K562 (cell line): ENCODE data around the gene MACROH2A2. TPM values are rescaled to one million over a fixed set of nuclear protein-coding genes. Genes with fewer than 3 reads are reported as not detected.

Source experiments
- ATAC-seq: fragments of 200-7000 bp; cut with Tn5 transposase; 3 replicates; pipeline ENCODE4 v1.9.1; 2020; ENCODE audit warnings: moderate library complexity
- BruUV-seq: library from RNA; stranded (reverse); fragments of 400-500 nt; replicated peaks from 2 replicates; lab custom pipeline; 2021; lab: Mats Ljungman, UMichigan
- CTCF ChIA-PET: fragments of 300-600 bp; formaldehyde crosslinking; extraction: SDS; loops from one replicate; lab custom pipeline; 2021; ENCODE audit warnings: low intra/inter-chr PET ratio; lab: Yijun Ruan, JAX
- POLR2A ChIA-PET: fragments of 300-600, 350-650 bp; sonication (Branson Sonifier 250); formaldehyde crosslinking; extraction: SDS; loops from one replicate; lab custom pipeline; 2021; ENCODE audit warnings: antibody characterized with exemption, inconsistent platforms; lab: Yijun Ruan, JAX
- DNase-seq, 4 experiments: peaks; one replicate each; pipeline versions ENCODE4 v3.0.0 to v3.0.0-alpha.2; 2011 to 2018; ENCODE audit warnings: low spot score in 3 of 4, mixed read lengths in 3 of 4; ENCODE audit errors: extremely low read depth in 1 of 4
- FAIRE-seq: peaks from 2 replicates; lab custom pipeline; 2011; peaks lifted over from hg19 to GRCh38; lab: Jason Lieb, UNC
- H2AFZ ChIP-seq: 2 replicates; pipeline ENCODE4 v1.6.0; 2011; ENCODE audit warnings: low read depth, low read length, control low read depth, inconsistent platforms
- H3K27ac ChIP-seq: fragments of 200-600 bp; 3 replicates; pipeline ENCODE4 v1.8.0; 2011; ENCODE audit warnings: low read depth, mild to moderate bottlenecking, control low read depth, inconsistent platforms, low read length, moderate library complexity, mixed read lengths; ENCODE audit errors: extremely low read depth
- H3K27me3 ChIP-seq, 2 experiments: fragments of 300-600 bp in 1 of 2; 2 replicates in 1 of 2; 3 replicates in 1 of 2; pipeline versions ENCODE4 v1.6.0 to v1.8.0; 2011; ENCODE audit warnings: inconsistent platforms in 2 of 2, low read length in 2 of 2, mild to moderate bottlenecking in 1 of 2, mixed read lengths in 1 of 2, moderate library complexity in 1 of 2; ENCODE audit not compliant: control insufficient read depth in 2 of 2, insufficient read depth in 2 of 2
- H3K36me3 ChIP-seq: fragments of 300-600 bp; 3 replicates; pipeline ENCODE4 v1.8.0; 2011; ENCODE audit warnings: mild to moderate bottlenecking, low read length, inconsistent platforms; ENCODE audit not compliant: control insufficient read depth, insufficient read depth
- H3K4me1 ChIP-seq, 2 experiments: fragments of 200-600 bp in 1 of 2; replicated peaks in 1 of 2; 2 replicates in 1 of 2; 3 replicates in 1 of 2; pipeline versions ENCODE4 v1.5.1 to v1.8.0; 2011; ENCODE audit warnings: inconsistent platforms in 2 of 2, low read length in 2 of 2, mild to moderate bottlenecking in 1 of 2, mixed read lengths in 1 of 2, moderate library complexity in 1 of 2; ENCODE audit not compliant: control insufficient read depth in 2 of 2, insufficient read depth in 2 of 2
- H3K4me2 ChIP-seq: 2 replicates; pipeline ENCODE4 v1.6.1; 2011; ENCODE audit warnings: low read length, control low read depth, inconsistent platforms, mixed read lengths; ENCODE audit not compliant: insufficient read depth
- H3K4me3 ChIP-seq: fragments of 200-600 bp; sonication (generic), shearing (Covaris generic); 2 replicates; pipeline ENCODE4 v1.5.1; 2016; ENCODE audit warnings: control low read depth, inconsistent platforms
- H3K79me2 ChIP-seq: fragments of 200-600 bp; 3 replicates; pipeline ENCODE4 v1.8.0; 2011; ENCODE audit warnings: low read length, inconsistent platforms; ENCODE audit not compliant: control insufficient read depth, insufficient read depth
- H3K9ac ChIP-seq, 2 experiments: 2 replicates each; pipeline versions ENCODE4 v1.6.0 to v1.6.1; 2011; ENCODE audit warnings: low read depth in 2 of 2, low read length in 2 of 2, control low read depth in 1 of 2, inconsistent platforms in 1 of 2, mild to moderate bottlenecking in 1 of 2, mixed read lengths in 1 of 2; ENCODE audit not compliant: insufficient read depth in 1 of 2
- H3K9me1 ChIP-seq: one replicate; pipeline ENCODE4 v1.6.0; 2011; ENCODE audit warnings: inconsistent platforms, mild to moderate bottlenecking, low read length, moderate library complexity; ENCODE audit not compliant: control insufficient read depth, insufficient read depth
- H3K9me3 ChIP-seq: replicated peaks from 2 replicates; pipeline ENCODE4 v1.5.1; 2011; ENCODE audit warnings: low read depth, low read length, inconsistent platforms; ENCODE audit not compliant: control insufficient read depth, insufficient read depth
- H4K20me1 ChIP-seq: replicated peaks from 2 replicates; pipeline ENCODE4 v1.6.1; 2011; ENCODE audit warnings: low read length, inconsistent platforms, mixed read lengths; ENCODE audit not compliant: control insufficient read depth, insufficient read depth
- SIX5 ChIP-seq, 2 experiments: IDR thresholded peaks; 2 replicates each; pipeline ENCODE4 v1.6.1; 2011; ENCODE audit warnings: low read length in 2 of 2, borderline replicate concordance in 1 of 2, low read depth in 1 of 2, mild to moderate bottlenecking in 1 of 2, moderate library complexity in 1 of 2; ENCODE audit not compliant: insufficient read depth in 1 of 2
- SMAD1 ChIP-seq: fragments of 150-350 bp; IDR thresholded peaks from 2 replicates; pipeline ENCODE4 v1.6.1; 2014; ENCODE audit warnings: low read length, low read depth; ENCODE audit not compliant: partially characterized antibody
- XRCC4 ChIP-seq: IDR thresholded peaks from one replicate; pipeline ENCODE4 v1.6.1; 2011; ENCODE audit not compliant: insufficient read depth, insufficient read length; ENCODE audit errors: extremely low read depth
- ZFPM2 ChIP-seq: fragments of 250-450 bp; sonication (Bioruptor Pico); IDR thresholded peaks from 2 replicates; pipeline ENCODE4 v1.5.1; 2022; ENCODE audit warnings: mild to moderate bottlenecking
- ZKSCAN3 ChIP-seq: fragments of 250-450 bp; sonication (Bioruptor Pico); IDR thresholded peaks from 2 replicates; pipeline ENCODE4 v1.4.0; 2020
- ZNF282 ChIP-seq: sonication (generic); formaldehyde crosslinking; IDR thresholded peaks from 2 replicates; pipeline ENCODE4 v1.8.1; 2023; ENCODE audit warnings: missing genetic modification reagents
- WGBS: fragments of 100-300 bp; shearing (Covaris generic); methylation state at CpG from one replicate; pipeline ENCODE4 v1.1.6; 2016; ENCODE audit warnings: low coverage, mixed read lengths; ENCODE audit not compliant: insufficient coverage; ENCODE audit errors: missing lambda C conversion rate; 5-methylcytosine and 5-hydroxymethylcytosine counted together
- in situ Hi-C: fragments of 300-500 bp; cut with MboI; formaldehyde crosslinking; loops from 4 replicates; pipeline ENCODE4 v1.15.0; 2018; ENCODE audit warnings: inconsistent platforms, mixed read lengths
- intact Hi-C: fragments of 100-400 bp; cut with micrococcal nuclease; formaldehyde crosslinking; loops from 2 replicates; pipeline ENCODE4 v1.14.2; 2022
- polyA plus RNA-seq, 8 experiments: library from polyadenylated mRNA; depleted of rRNA in 4 of 8; stranded (reverse) in 5 of 8; unstranded in 3 of 8; fragments of >200 nt; fragmentation: Nextera tagmentation in 2 of 8; fragmentation: Illumina TruSeq in 1 of 8; extraction: Ambion mirVana in 2 of 8; extraction: Trizol in 1 of 8; gene quantifications; 2 replicates each; pipeline versions ENCODE4 v1.2.1 to v1.2.3, GENCODE V29; 2011 to 2014; ENCODE audit warnings: inconsistent platforms in 1 of 8, missing spikeins in 1 of 8
- total RNA-seq, 7 experiments: library from RNA; depleted of rRNA in 6 of 7; stranded (reverse); fragments of >200 nt in 6 of 7; fragmentation: Illumina TruSeq in 2 of 7; extraction: Trizol in 2 of 7; gene quantifications; 2 replicates each; pipeline versions ENCODE4 v1.2.1 to v1.2.3, GENCODE V29; 2011 to 2021; ENCODE audit warnings: low replicate concordance in 1 of 7

MACROH2A2 gene
- total and polyA plus RNA-seq, 9 of the 15 experiments (the other 6 are each of a cell fraction or from before 2014, with no cell fraction given), result 0.07 TPM; not detected in 8

DNA sequence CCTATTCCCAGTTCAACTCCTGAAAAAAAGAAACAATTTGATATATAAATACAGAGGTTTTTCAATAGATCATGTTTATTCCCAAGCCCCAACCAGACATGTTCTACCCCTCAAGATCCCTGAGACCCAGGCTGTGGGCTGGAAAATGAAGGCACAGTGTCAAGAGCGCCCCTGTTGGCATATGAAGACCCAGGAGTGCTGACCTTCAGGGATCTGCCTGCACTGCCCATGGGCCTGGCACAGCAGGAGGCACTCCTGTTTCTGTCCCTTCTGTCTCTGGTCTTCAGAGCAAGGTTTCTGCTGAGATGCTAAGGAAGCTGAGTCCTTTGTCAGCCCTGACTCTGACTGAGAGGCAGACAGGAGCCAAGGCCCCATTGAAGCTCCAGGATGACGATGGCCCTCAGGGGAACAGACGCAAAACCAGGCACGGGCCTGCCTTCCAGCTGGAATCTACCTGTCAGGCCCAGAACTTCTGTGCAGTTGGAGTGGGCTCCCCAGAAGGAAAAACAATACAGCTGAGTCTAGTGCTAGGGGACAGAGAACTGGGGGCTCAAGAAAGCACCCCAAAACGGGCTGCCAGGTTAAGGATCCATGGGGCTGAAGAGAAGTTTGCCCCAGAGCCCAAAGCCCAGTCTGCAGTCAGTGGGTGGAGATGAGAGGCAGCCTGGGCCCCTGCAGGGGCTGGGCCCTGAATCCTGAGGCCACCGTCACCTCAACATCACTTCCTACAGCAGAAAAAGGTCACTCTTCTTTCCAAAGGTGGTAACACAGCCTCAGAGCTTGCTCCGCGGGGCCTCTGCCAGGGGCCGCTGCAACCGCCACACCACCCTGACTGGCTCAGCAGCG, 86.7 kb downstream of the MACROH2A2 start:
- Histone ChIP-seq H3K9ac (peak overlapping the region in 1 of 2 experiments; percentile 4; a peak in 1 of 4 replicates), H3K9me1 (no peaks in the 10 kb centered on the region), H3K27me3 (no peaks in the 10 kb centered on the region), H3K27ac (no peak overlapping the region), H3K4me3 (no peak overlapping the region), H3K4me1 (peaks cover 4 to 15% of the 10 kb centered on the region in 2 experiments; a peak in 4 of 5 replicates), H3K9me3 (peaks cover 14% of the 10 kb centered on the region), H4K20me1 (0 out of 2 replicates have a peak, but pooled peaks cover 11% of the 10 kb centered on the region), H2AFZ (no peak overlapping the region), H3K36me3 (peaks cover 28% of the 10 kb centered on the region; the same call in 2 of the 3 replicates), H3K79me2 (no peaks in the 10 kb centered on the region), H3K4me2 (no peak overlapping the region)
- ChIA-PET CTCF (no interaction called here), POLR2A (interaction anchor here (0.5 to 0.6 kb wide), 2 partner anchors 80 to 1543 kb away, joined by 3 to 4 read pairs; no protein-coding TSS in a partner anchor)
- WGBS, result 87% methylated on average over 11 of the region's 11 CpGs
- in situ Hi-C loops, result no loop called here
- no peak for ATAC-seq
- intact Hi-C loops, result no loop called here
- no TSS peak for BruUV-seq
- no peak for DNase-seq
- TF ChIP-seq SMAD1, result no peak
- no peak for FAIRE-seq

DNA sequence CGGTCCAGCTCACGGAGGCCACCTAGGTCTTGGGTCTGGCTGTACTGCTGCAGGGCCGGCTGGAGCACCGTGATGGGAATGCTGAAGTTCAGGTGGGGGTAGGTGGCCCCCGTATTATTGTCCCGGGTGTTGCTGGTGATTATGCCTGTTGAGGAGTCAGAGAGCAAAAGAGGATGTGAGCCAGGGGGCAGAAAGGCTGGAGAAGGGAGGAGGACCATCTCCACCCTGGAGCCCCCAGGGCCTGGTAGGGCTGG, 87.3 kb downstream of the MACROH2A2 start:
- intact Hi-C loops (no loop called here), in situ Hi-C loops (no loop called here)
- H3K4me1 ChIP-seq, result peaks cover 4 to 15% of the 10 kb centered on the region in 2 experiments; a peak in 4 of 5 replicates
- no peak overlapping the region for H3K4me2 ChIP-seq
- H3K9me1 ChIP-seq, result peaks cover 3% of the 10 kb centered on the region
- peaks cover 14% of the 10 kb centered on the region for H3K9me3 ChIP-seq
- FAIRE-seq (no peak), ATAC-seq (no peak), DNase-seq (no peak)
- H4K20me1 ChIP-seq, result 0 out of 2 replicates have a peak, but pooled peaks cover 11% of the 10 kb centered on the region
- no TSS peak for BruUV-seq
- CTCF ChIA-PET, result no interaction called here
- H3K36me3 ChIP-seq, result peaks cover 33% of the 10 kb centered on the region; the same call in 2 of the 3 replicates
- no peak for TF ChIP-seq ZNF282 (CRISPR knock-in tag)
- no peak for TF ChIP-seq XRCC4
- no peak for TF ChIP-seq SIX5 (IDR thresholded peaks at IDR 0.05; ENCODE audit: borderline replicate concordance in 1 of 2, insufficient read depth in 1 of 2, low read depth in 1 of 2, low read length in 2 of 2)
- no peak for TF ChIP-seq ZKSCAN3 (CRISPR knock-in tag)
- TF ChIP-seq ZFPM2, result no peak
- POLR2A ChIA-PET, result interaction anchor here (0.6 kb wide), 1 partner anchor 1543 kb away, joined by 3 read pairs; no protein-coding TSS in a partner anchor
- no peak overlapping the region for H3K27ac ChIP-seq
- H2AFZ ChIP-seq, result no peak overlapping the region
- 79% methylated on average over 6 of the region's 6 CpGs for WGBS
- no peak overlapping the region; a peak in 1 of 4 replicates for H3K9ac ChIP-seq
- no peak overlapping the region for H3K4me3 ChIP-seq
- H3K27me3 ChIP-seq, result no peaks in the 10 kb centered on the region
- H3K79me2 ChIP-seq, result no peaks in the 10 kb centered on the region
